ENCODE data around the gene SLC35G6.

DNA sequence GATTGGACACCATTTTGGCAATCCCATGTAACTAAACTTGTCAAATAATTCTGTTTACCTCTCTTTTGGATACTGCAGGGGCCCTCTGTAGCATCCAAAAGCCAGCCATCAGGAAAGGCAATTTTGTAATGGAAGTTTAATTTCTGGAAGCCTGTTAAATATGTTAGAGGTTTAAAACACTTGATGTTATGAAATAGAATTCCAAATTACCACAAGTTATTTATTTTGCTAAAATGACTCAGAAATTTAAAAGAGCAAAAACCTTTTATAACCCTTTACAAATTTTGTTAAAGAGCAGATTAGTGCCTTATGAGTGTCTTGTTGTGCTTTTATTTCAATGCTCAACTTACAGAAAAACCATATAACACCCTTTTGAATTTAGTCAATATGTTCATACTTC, 47.6 kb downstream of the SLC35G6 start:
- TF ChIP-seq TAF1 (IDR thresholded peaks at IDR 0.05; ENCODE audit: borderline replicate concordance, insufficient read depth, low read length) (no peak), POLR2AphosphoS5 (IDR thresholded peaks at IDR 0.05; ENCODE audit: low read depth, low read length) (no peak), SIN3A (IDR thresholded peaks at IDR 0.05; ENCODE audit: borderline replicate concordance, insufficient read depth, low read length) (no peak)
- TF ChIP-seq, protein P1, sequence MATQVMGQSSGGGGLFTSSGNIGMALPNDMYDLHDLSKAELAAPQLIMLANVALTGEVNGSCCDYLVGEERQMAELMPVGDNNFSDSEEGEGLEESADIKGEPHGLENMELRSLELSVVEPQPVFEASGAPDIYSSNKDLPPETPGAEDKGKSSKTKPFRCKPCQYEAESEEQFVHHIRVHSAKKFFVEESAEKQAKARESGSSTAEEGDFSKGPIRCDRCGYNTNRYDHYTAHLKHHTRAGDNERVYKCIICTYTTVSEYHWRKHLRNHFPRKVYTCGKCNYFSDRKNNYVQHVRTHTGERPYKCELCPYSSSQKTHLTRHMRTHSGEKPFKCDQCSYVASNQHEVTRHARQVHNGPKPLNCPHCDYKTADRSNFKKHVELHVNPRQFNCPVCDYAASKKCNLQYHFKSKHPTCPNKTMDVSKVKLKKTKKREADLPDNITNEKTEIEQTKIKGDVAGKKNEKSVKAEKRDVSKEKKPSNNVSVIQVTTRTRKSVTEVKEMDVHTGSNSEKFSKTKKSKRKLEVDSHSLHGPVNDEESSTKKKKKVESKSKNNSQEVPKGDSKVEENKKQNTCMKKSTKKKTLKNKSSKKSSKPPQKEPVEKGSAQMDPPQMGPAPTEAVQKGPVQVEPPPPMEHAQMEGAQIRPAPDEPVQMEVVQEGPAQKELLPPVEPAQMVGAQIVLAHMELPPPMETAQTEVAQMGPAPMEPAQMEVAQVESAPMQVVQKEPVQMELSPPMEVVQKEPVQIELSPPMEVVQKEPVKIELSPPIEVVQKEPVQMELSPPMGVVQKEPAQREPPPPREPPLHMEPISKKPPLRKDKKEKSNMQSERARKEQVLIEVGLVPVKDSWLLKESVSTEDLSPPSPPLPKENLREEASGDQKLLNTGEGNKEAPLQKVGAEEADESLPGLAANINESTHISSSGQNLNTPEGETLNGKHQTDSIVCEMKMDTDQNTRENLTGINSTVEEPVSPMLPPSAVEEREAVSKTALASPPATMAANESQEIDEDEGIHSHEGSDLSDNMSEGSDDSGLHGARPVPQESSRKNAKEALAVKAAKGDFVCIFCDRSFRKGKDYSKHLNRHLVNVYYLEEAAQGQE (IDR thresholded peaks at IDR 0.05; ENCODE audit: insufficient read depth in 1 of 2, low read depth in 2 of 2, low read length in 2 of 2) = no peak

All from PFSK-1 (cell line).